ENCODE results near the gene SLC38A10.

DNA sequence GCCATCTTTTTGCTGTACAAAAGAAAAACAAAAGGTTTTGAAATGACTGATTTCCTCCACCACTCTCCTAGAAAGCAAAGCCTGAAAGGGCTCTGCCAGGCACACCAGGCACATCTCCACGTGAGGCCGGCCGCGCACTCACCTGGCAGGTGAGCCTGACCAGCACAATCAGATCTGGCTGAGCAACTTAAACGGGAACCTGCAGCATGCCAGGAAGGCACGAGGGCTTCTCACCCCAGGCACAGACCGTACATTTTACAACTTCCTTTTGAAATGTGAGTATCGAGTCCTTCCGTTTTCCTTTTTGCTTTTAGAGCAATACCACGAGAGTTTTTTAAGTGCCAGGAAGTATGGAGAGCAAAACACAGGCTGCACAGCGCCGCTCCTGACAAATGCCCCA, 22.5 kb downstream of the SLC38A10 start:
- TF ChIP-seq, protein P1, sequence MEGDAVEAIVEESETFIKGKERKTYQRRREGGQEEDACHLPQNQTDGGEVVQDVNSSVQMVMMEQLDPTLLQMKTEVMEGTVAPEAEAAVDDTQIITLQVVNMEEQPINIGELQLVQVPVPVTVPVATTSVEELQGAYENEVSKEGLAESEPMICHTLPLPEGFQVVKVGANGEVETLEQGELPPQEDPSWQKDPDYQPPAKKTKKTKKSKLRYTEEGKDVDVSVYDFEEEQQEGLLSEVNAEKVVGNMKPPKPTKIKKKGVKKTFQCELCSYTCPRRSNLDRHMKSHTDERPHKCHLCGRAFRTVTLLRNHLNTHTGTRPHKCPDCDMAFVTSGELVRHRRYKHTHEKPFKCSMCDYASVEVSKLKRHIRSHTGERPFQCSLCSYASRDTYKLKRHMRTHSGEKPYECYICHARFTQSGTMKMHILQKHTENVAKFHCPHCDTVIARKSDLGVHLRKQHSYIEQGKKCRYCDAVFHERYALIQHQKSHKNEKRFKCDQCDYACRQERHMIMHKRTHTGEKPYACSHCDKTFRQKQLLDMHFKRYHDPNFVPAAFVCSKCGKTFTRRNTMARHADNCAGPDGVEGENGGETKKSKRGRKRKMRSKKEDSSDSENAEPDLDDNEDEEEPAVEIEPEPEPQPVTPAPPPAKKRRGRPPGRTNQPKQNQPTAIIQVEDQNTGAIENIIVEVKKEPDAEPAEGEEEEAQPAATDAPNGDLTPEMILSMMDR (conservative IDR thresholded peaks at IDR 0.05; ENCODE audit: low read length): no peak
- no peak for TF ChIP-seq EZH2phosphoT487 (IDR thresholded peaks at IDR 0.05; ENCODE audit: borderline replicate concordance, low read depth, low read length)

Data from OCI-LY7 (cell line).